K562 (cell line): ENCODE measurements around the gene POLR2H. TPM values are rescaled to one million over a fixed set of nuclear protein-coding genes. Genes with fewer than 3 reads are reported as not detected.

Source experiments
- DIDO1 ChIP-seq: fragments of 450-650 bp; IDR thresholded peaks from 2 replicates; pipeline ENCODE4 v1.6.1; 2016; ENCODE audit warnings: low read depth, missing biosample characterization, missing genetic modification characterization
- GATAD2A ChIP-seq: fragments of 450-650 bp; IDR thresholded peaks from 2 replicates; pipeline ENCODE4 v1.6.1; 2017
- HSF4 ChIP-seq: fragments of 250-450 bp; sonication (Bioruptor Pico); IDR thresholded peaks from 2 replicates; pipeline ENCODE4 v2.1.2; 2022; ENCODE audit warnings: mild to moderate bottlenecking, moderate library complexity, borderline replicate concordance
- KLF16 ChIP-seq: IDR thresholded peaks from 2 replicates; pipeline ENCODE4 v1.6.1; 2016; ENCODE audit warnings: antibody characterized with exemption
- NFIX ChIP-seq: fragments of 250-450 bp; sonication (Bioruptor Pico); IDR thresholded peaks from 2 replicates; pipeline ENCODE4 v1.4.0; 2020; ENCODE audit warnings: low read depth, mild to moderate bottlenecking, moderate library complexity
- NR2C1 ChIP-seq, 2 experiments: fragments of 450-650 bp; IDR thresholded peaks; 2 replicates each; pipeline ENCODE4 v1.6.1; 2017; ENCODE audit warnings: mild to moderate bottlenecking in 2 of 2, antibody characterized with exemption in 1 of 2, inconsistent platforms in 1 of 2, missing compliant biosample characterization in 1 of 2, missing genetic modification characterization in 1 of 2
- NR4A1 ChIP-seq, 2 experiments: fragments of 250-450 bp in 1 of 2; fragments of 450-650 bp in 1 of 2; sonication (Bioruptor Pico) in 1 of 2; IDR thresholded peaks; 2 replicates each; pipeline versions ENCODE4 v1.4.0 to v1.6.1; 2016 to 2020; ENCODE audit warnings: mild to moderate bottlenecking in 2 of 2, missing compliant biosample characterization in 1 of 2, missing genetic modification characterization in 1 of 2, moderate library complexity in 1 of 2
- POLR2A ChIP-seq: fragments of 450-650 bp; conservative IDR thresholded peaks from 2 replicates; pipeline ENCODE4 v1.6.1; 2016
- PRMT5 ChIP-seq: sonication (generic); formaldehyde crosslinking; IDR thresholded peaks from 2 replicates; pipeline ENCODE4 v1.5.0; 2020; ENCODE audit warnings: missing genetic modification reagents
- TBP ChIP-seq: optimal IDR thresholded peaks from 2 replicates; pipeline ENCODE3; 2011; ENCODE audit warnings: low read depth, low read length, improper control_type of control experiment
- UBTF ChIP-seq, 2 experiments: IDR thresholded peaks; 2 replicates each; pipeline ENCODE4 v1.6.1; 2012; ENCODE audit warnings: improper control_type of control experiment in 2 of 2, low read depth in 2 of 2, low read length in 2 of 2, borderline replicate concordance in 1 of 2
- polyA plus RNA-seq, 8 experiments: library from polyadenylated mRNA; depleted of rRNA in 4 of 8; stranded (reverse) in 5 of 8; unstranded in 3 of 8; fragments of >200 nt; fragmentation: Nextera tagmentation in 2 of 8; fragmentation: Illumina TruSeq in 1 of 8; extraction: Ambion mirVana in 2 of 8; extraction: Trizol in 1 of 8; gene quantifications; 2 replicates each; pipeline versions ENCODE4 v1.2.1 to v1.2.3, GENCODE V29; 2011 to 2014; ENCODE audit warnings: inconsistent platforms in 1 of 8, missing spikeins in 1 of 8
- total RNA-seq, 7 experiments: library from RNA; depleted of rRNA in 6 of 7; stranded (reverse); fragments of >200 nt in 6 of 7; fragmentation: Illumina TruSeq in 2 of 7; extraction: Trizol in 2 of 7; gene quantifications; 2 replicates each; pipeline versions ENCODE4 v1.2.1 to v1.2.3, GENCODE V29; 2011 to 2021; ENCODE audit warnings: low replicate concordance in 1 of 7
- TF ChIP-seq, protein P1 (sequence below): fragments of 450-650 bp; formaldehyde crosslinking; IDR thresholded peaks from 2 replicates; pipeline ENCODE4 v1.4.0; 2020; ENCODE audit warnings: mild to moderate bottlenecking, moderate library complexity
- TF ChIP-seq, protein P2 (sequence below): sonication (generic); formaldehyde crosslinking; IDR thresholded peaks from 2 replicates; pipeline ENCODE4 v1.8.0; 2023; ENCODE audit warnings: mild to moderate bottlenecking, missing genetic modification reagents
- TF ChIP-seq, protein P3 (sequence below), 3 experiments: IDR thresholded peaks in 2 of 3; conservative IDR thresholded peaks in 1 of 3; 2 replicates each; pipeline ENCODE4 v1.5.1; 2011 to 2012; ENCODE audit warnings: low read length in 3 of 3, mild to moderate bottlenecking in 3 of 3, control low read depth in 2 of 3, improper control_type of control experiment in 1 of 3, inconsistent platforms in 1 of 3, low read depth in 1 of 3, mixed read lengths in 1 of 3, moderate library complexity in 1 of 3; ENCODE audit not compliant: insufficient read depth in 2 of 3

The POLR2H gene
- total and polyA plus RNA-seq, 9 of the 15 experiments (the other 6 are each of a cell fraction or from before 2014, with no cell fraction given) = 128 to 512 (median 220) TPM

- TF ChIP-seq, protein P1, sequence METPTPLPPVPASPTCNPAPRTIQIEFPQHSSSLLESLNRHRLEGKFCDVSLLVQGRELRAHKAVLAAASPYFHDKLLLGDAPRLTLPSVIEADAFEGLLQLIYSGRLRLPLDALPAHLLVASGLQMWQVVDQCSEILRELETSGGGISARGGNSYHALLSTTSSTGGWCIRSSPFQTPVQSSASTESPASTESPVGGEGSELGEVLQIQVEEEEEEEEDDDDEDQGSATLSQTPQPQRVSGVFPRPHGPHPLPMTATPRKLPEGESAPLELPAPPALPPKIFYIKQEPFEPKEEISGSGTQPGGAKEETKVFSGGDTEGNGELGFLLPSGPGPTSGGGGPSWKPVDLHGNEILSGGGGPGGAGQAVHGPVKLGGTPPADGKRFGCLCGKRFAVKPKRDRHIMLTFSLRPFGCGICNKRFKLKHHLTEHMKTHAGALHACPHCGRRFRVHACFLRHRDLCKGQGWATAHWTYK (CRISPR knock-in tag) = no peak
- TF ChIP-seq POLR2A (no peak), KLF16 (no peak; the same call in 1 of the 2 replicates), TBP (peak; percentile 31), DIDO1 (tag) (no peak), PRMT5 (no peak), GATAD2A (no peak), NR2C1 (IDR thresholded peaks at IDR 0.05) (no peak), NR2C1 (tag; IDR thresholded peaks at IDR 0.05) (no peak), NFIX (CRISPR knock-in tag) (no peak), NR4A1 (CRISPR knock-in tag; IDR thresholded peaks at IDR 0.05) (no peak), NR4A1 (tag; IDR thresholded peaks at IDR 0.05) (no peak), UBTF (IDR thresholded peaks at IDR 0.05; ENCODE audit: borderline replicate concordance in 1 of 2, low read depth in 2 of 2, low read length in 2 of 2) (no peak), HSF4 (CRISPR knock-in tag) (no peak)
- TF ChIP-seq, protein P2, sequence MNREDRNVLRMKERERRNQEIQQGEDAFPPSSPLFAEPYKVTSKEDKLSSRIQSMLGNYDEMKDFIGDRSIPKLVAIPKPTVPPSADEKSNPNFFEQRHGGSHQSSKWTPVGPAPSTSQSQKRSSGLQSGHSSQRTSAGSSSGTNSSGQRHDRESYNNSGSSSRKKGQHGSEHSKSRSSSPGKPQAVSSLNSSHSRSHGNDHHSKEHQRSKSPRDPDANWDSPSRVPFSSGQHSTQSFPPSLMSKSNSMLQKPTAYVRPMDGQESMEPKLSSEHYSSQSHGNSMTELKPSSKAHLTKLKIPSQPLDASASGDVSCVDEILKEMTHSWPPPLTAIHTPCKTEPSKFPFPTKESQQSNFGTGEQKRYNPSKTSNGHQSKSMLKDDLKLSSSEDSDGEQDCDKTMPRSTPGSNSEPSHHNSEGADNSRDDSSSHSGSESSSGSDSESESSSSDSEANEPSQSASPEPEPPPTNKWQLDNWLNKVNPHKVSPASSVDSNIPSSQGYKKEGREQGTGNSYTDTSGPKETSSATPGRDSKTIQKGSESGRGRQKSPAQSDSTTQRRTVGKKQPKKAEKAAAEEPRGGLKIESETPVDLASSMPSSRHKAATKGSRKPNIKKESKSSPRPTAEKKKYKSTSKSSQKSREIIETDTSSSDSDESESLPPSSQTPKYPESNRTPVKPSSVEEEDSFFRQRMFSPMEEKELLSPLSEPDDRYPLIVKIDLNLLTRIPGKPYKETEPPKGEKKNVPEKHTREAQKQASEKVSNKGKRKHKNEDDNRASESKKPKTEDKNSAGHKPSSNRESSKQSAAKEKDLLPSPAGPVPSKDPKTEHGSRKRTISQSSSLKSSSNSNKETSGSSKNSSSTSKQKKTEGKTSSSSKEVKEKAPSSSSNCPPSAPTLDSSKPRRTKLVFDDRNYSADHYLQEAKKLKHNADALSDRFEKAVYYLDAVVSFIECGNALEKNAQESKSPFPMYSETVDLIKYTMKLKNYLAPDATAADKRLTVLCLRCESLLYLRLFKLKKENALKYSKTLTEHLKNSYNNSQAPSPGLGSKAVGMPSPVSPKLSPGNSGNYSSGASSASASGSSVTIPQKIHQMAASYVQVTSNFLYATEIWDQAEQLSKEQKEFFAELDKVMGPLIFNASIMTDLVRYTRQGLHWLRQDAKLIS (CRISPR knock-in tag) = no peak
- TF ChIP-seq, protein P3, sequence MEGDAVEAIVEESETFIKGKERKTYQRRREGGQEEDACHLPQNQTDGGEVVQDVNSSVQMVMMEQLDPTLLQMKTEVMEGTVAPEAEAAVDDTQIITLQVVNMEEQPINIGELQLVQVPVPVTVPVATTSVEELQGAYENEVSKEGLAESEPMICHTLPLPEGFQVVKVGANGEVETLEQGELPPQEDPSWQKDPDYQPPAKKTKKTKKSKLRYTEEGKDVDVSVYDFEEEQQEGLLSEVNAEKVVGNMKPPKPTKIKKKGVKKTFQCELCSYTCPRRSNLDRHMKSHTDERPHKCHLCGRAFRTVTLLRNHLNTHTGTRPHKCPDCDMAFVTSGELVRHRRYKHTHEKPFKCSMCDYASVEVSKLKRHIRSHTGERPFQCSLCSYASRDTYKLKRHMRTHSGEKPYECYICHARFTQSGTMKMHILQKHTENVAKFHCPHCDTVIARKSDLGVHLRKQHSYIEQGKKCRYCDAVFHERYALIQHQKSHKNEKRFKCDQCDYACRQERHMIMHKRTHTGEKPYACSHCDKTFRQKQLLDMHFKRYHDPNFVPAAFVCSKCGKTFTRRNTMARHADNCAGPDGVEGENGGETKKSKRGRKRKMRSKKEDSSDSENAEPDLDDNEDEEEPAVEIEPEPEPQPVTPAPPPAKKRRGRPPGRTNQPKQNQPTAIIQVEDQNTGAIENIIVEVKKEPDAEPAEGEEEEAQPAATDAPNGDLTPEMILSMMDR (IDR thresholded peaks at IDR 0.05 in 2 of 3, conservative IDR thresholded peaks at IDR 0.05 in 1 of 3; ENCODE audit: insufficient read depth in 2 of 3, low read depth in 1 of 3, low read length in 3 of 3) = peak; percentile 95 to 98 (median 97)
These were observed 10.1 kb downstream of the POLR2H start (continued) for GRCh38 chr3:184371570-184372018.
